Keratinocyte (primary cell): ENCODE measurements around the gene SORBS2. TPM values are rescaled to one million over a fixed set of nuclear protein-coding genes. Genes with fewer than 3 reads are reported as not detected.

ENCODE experiments used
- DNase-seq: peaks from one replicate; pipeline ENCODE4 v3.0.0-alpha.2; 2011; ENCODE audit warnings: low read depth, missing footprints, low spot score
- FAIRE-seq: peaks from 2 replicates; lab custom pipeline; 2011; peaks lifted over from hg19 to GRCh38; lab: Jason Lieb, UNC
- H2AFZ ChIP-seq: 2 replicates; pipeline ENCODE4 v1.6.0; 2012; ENCODE audit warnings: low read length, control low read depth, inconsistent platforms; ENCODE audit not compliant: control insufficient read depth
- H3K27ac ChIP-seq: 2 replicates; pipeline ENCODE4 v1.5.1; 2011; ENCODE audit warnings: low read length; ENCODE audit not compliant: control insufficient read depth, insufficient read depth
- H3K27me3 ChIP-seq: 3 replicates; pipeline ENCODE4 v1.6.0; 2011; ENCODE audit warnings: low read length; ENCODE audit not compliant: control insufficient read depth, insufficient read depth; ENCODE audit errors: extremely low read depth
- H3K36me3 ChIP-seq, 2 experiments: 2 replicates in 1 of 2; 3 replicates in 1 of 2; pipeline ENCODE4 v1.5.1; 2011; ENCODE audit warnings: low read length in 2 of 2, mild to moderate bottlenecking in 1 of 2; ENCODE audit not compliant: control insufficient read depth in 2 of 2, insufficient read depth in 2 of 2; ENCODE audit errors: extremely low read depth in 1 of 2
- H3K4me1 ChIP-seq: 3 replicates; pipeline ENCODE4 v1.5.1; 2011; ENCODE audit warnings: low read length; ENCODE audit not compliant: control insufficient read depth, insufficient read depth; ENCODE audit errors: extremely low read depth
- H3K4me2 ChIP-seq: 3 replicates; pipeline ENCODE4 v1.6.0; 2011; ENCODE audit warnings: low read depth, low read length; ENCODE audit not compliant: control insufficient read depth, insufficient read depth; ENCODE audit errors: extremely low read depth
- H3K4me3 ChIP-seq, 3 experiments: fragments of 200-600 bp in 1 of 3; sonication (generic) in 1 of 3; 2 replicates in 2 of 3; 3 replicates in 1 of 3; pipeline ENCODE4 v1.5.1; 2011 to 2016; ENCODE audit warnings: low read length in 3 of 3, mild to moderate bottlenecking in 3 of 3, control low read depth in 2 of 3, inconsistent platforms in 1 of 3, low read depth in 1 of 3, mixed read lengths in 1 of 3, mixed run types in 1 of 3, moderate library complexity in 1 of 3; ENCODE audit not compliant: control insufficient read depth in 2 of 3, insufficient read depth in 2 of 3; ENCODE audit errors: extremely low read depth in 1 of 3
- H3K79me2 ChIP-seq: 2 replicates; pipeline ENCODE4 v1.6.0; 2012; ENCODE audit warnings: low read length; ENCODE audit not compliant: control insufficient read depth, insufficient read depth
- H3K9ac ChIP-seq: 3 replicates; pipeline ENCODE4 v1.6.0; 2011; ENCODE audit warnings: low read length; ENCODE audit not compliant: control insufficient read depth, insufficient read depth; ENCODE audit errors: extremely low read depth
- H3K9me1 ChIP-seq: 3 replicates; pipeline ENCODE4 v1.6.0; 2011; ENCODE audit warnings: low read length; ENCODE audit not compliant: control insufficient read depth, insufficient read depth; ENCODE audit errors: extremely low read depth
- H3K9me3 ChIP-seq: 2 replicates; pipeline ENCODE4 v1.5.1; 2012; ENCODE audit warnings: low read depth, low read length; ENCODE audit not compliant: control insufficient read depth
- H4K20me1 ChIP-seq: 3 replicates; pipeline ENCODE4 v1.6.0; 2011; ENCODE audit warnings: low read length; ENCODE audit not compliant: control insufficient read depth, insufficient read depth; ENCODE audit errors: extremely low read depth
- EZH2 ChIP-seq: IDR thresholded peaks from one replicate; pipeline ENCODE4 v1.6.1; 2012; ENCODE audit warnings: inconsistent platforms, mild to moderate bottlenecking, low read length, moderate library complexity
- dilution Hi-C: fragments of 300-500 bp; cut with MboI; formaldehyde crosslinking; loops from one replicate; pipeline ENCODE4 v1.7.0; 2020; ENCODE audit warnings: low sequenced_read_pairs; ENCODE audit not compliant: extremely low pct_ligation_motif_present
- polyA plus RNA-seq, 5 experiments: library from polyadenylated mRNA; depleted of rRNA in 3 of 5; stranded (reverse) in 3 of 5; stranded (forward) in 1 of 5; unstranded in 1 of 5; fragments of >200 nt; gene quantifications; 1 replicate in 1 of 5; 2 replicates in 3 of 5; 3 replicates in 1 of 5; pipeline versions ENCODE4 v1.2.1 to v1.2.3, GENCODE V29; 2011 to 2012; ENCODE audit warnings: missing spikeins in 2 of 5, low read depth in 1 of 5, low replicate concordance in 1 of 5
- TF ChIP-seq, protein P1 (sequence below), 3 experiments: IDR thresholded peaks in 1 of 3; conservative IDR thresholded peaks in 1 of 3; optimal IDR thresholded peaks in 1 of 3; 2 replicates in 2 of 3; 3 replicates in 1 of 3; pipeline versions ENCODE3 to v1.5.1; 2011; ENCODE audit warnings: low read length in 3 of 3, mild to moderate bottlenecking in 3 of 3, moderate library complexity in 2 of 3, control low read depth in 1 of 3, inconsistent platforms in 1 of 3; ENCODE audit not compliant: insufficient read depth in 2 of 3; ENCODE audit errors: extremely low read depth in 1 of 3

Gene SORBS2
- polyA plus RNA-seq, 1 donor (not counting 4 experiments of a cell fraction or from before 2014, with no cell fraction given) = 0.14 TPM

GRCh38 chr4:185741795-185742194 lies 70.2 kb downstream of the SORBS2 start:
- FAIRE-seq (no peak), DNase-seq (no peak)
- Histone ChIP-seq H2AFZ (no peak overlapping the region), H3K9me3 (no peaks in the 10 kb centered on the region), H3K36me3 (no peaks in the 10 kb centered on the region), H3K9me1 (no peaks in the 10 kb centered on the region), H3K27ac (no peak overlapping the region), H3K79me2 (no peaks in the 10 kb centered on the region), H3K27me3 (no peaks in the 10 kb centered on the region), H3K4me1 (peaks cover 6% of the 10 kb centered on the region), H3K9ac (no peak overlapping the region), H3K4me3 (no peak overlapping the region), H4K20me1 (no peaks in the 10 kb centered on the region), H3K4me2 (no peak overlapping the region)
- dilution Hi-C loops = no loop called here
- TF ChIP-seq, protein P1, sequence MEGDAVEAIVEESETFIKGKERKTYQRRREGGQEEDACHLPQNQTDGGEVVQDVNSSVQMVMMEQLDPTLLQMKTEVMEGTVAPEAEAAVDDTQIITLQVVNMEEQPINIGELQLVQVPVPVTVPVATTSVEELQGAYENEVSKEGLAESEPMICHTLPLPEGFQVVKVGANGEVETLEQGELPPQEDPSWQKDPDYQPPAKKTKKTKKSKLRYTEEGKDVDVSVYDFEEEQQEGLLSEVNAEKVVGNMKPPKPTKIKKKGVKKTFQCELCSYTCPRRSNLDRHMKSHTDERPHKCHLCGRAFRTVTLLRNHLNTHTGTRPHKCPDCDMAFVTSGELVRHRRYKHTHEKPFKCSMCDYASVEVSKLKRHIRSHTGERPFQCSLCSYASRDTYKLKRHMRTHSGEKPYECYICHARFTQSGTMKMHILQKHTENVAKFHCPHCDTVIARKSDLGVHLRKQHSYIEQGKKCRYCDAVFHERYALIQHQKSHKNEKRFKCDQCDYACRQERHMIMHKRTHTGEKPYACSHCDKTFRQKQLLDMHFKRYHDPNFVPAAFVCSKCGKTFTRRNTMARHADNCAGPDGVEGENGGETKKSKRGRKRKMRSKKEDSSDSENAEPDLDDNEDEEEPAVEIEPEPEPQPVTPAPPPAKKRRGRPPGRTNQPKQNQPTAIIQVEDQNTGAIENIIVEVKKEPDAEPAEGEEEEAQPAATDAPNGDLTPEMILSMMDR (optimal IDR thresholded peaks at IDR 0.05 in 1 of 3, IDR thresholded peaks at IDR 0.05 in 1 of 3, conservative IDR thresholded peaks at IDR 0.05 in 1 of 3; ENCODE audit: extremely low read depth in 1 of 3, insufficient read depth in 2 of 3, low read length in 3 of 3) = no peak
- TF ChIP-seq EZH2 = no peak

DNA sequence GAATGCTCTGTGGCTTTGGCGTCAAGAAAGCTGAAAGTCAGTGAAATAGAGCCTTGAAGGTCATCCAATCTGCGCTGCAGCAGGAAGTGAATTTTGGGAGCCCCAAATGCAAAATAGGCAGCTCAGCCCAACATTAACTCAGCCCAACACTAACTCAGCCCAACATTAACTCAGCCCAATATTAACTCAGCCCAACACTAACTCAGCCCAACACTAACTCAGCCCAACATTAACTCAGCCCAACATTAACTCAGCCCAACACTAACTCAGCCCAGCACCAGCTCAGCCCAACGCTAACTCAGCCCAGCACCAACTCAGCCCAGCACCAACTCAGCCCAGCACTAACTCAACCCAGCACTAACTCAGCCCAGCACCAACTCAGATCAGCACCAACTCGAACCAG lies 71.5 kb downstream of the SORBS2 start:
- no peak for FAIRE-seq
- dilution Hi-C loops = no loop called here
- DNase-seq = no peak

More for the DNA sequence above, 71.5 kb downstream of the SORBS2 start:
- Histone ChIP-seq H3K27me3 (no peaks in the 10 kb centered on the region), H3K4me1 (peaks cover 6% of the 10 kb centered on the region), H3K27ac (no peak overlapping the region), H3K36me3 (no peaks in the 10 kb centered on the region), H3K79me2 (no peaks in the 10 kb centered on the region), H3K4me2 (no peak overlapping the region), H2AFZ (no peak overlapping the region), H3K9me1 (no peaks in the 10 kb centered on the region), H4K20me1 (no peaks in the 10 kb centered on the region), H3K9ac (no peak overlapping the region), H3K4me3 (no peak overlapping the region), H3K9me3 (no peaks in the 10 kb centered on the region)
- no peak for TF ChIP-seq EZH2
- TF ChIP-seq, protein P1 (optimal IDR thresholded peaks at IDR 0.05 in 1 of 3, IDR thresholded peaks at IDR 0.05 in 1 of 3, conservative IDR thresholded peaks at IDR 0.05 in 1 of 3; ENCODE audit: extremely low read depth in 1 of 3, insufficient read depth in 2 of 3, low read length in 3 of 3) = no peak
